IMR-90 (cell line): Measurements from ENCODE around the gene ARMC6. TPM values are rescaled to one million over a fixed set of nuclear protein-coding genes. Genes with fewer than 3 reads are reported as not detected.

Source experiments
- ATAC-seq: fragments of 200-7000 bp; cut with Tn5 transposase; 2 replicates; pipeline ENCODE4 v1.9.1; 2020; ENCODE audit warnings: low read depth, mild to moderate bottlenecking, moderate library complexity
- BruUV-seq: library from RNA; stranded (reverse); fragments of 400-500 nt; replicated peaks from 2 replicates; lab custom pipeline; 2021; lab: Mats Ljungman, UMichigan
- CTCF ChIA-PET: fragments of 300-600 bp; formaldehyde crosslinking; extraction: SDS; loops from one replicate; lab custom pipeline; 2021; ENCODE audit warnings: antibody characterized with exemption; lab: Yijun Ruan, JAX
- POLR2A ChIA-PET: fragments of 300-600 bp; sonication (Branson Sonifier 250); formaldehyde crosslinking; loops from one replicate; lab custom pipeline; 2022; ENCODE audit warnings: antibody characterized with exemption; ENCODE audit not compliant: unreplicated experiment; lab: Charles Lee
- DNase-seq: peaks from one replicate; pipeline ENCODE4 v3.0.0; 2013
- H2AFZ ChIP-seq: replicated peaks from 2 replicates; pipeline ENCODE3; 2013; ENCODE audit warnings: low read length, mild to moderate bottlenecking; ENCODE audit not compliant: poor library complexity
- H2AK5ac ChIP-seq: 2 replicates; pipeline ENCODE4 v1.6.1; 2013; ENCODE audit warnings: low read depth, low read length, inconsistent platforms
- H2AK9ac ChIP-seq: replicated peaks from 2 replicates; pipeline ENCODE3; 2013; ENCODE audit warnings: mild to moderate bottlenecking, low read depth, low read length, moderate library complexity; ENCODE audit not compliant: poor library complexity
- H2BK120ac ChIP-seq: 2 replicates; pipeline ENCODE4 v1.6.1; 2013; ENCODE audit warnings: low read depth, low read length, inconsistent platforms
- H2BK15ac ChIP-seq: 3 replicates; pipeline ENCODE4 v1.6.1; 2013; ENCODE audit warnings: low read depth, low read length, inconsistent platforms
- H2BK20ac ChIP-seq: 2 replicates; pipeline ENCODE4 v1.6.1; 2013; ENCODE audit warnings: low read depth, mild to moderate bottlenecking, inconsistent platforms, low read length, moderate library complexity
- H2BK5ac ChIP-seq: 2 replicates; pipeline ENCODE4 v1.6.1; 2013; ENCODE audit warnings: mild to moderate bottlenecking, low read depth, low read length, inconsistent platforms; ENCODE audit not compliant: poor library complexity, severe bottlenecking
- H3K14ac ChIP-seq: replicated peaks from 2 replicates; pipeline ENCODE4 v1.6.1; 2013; ENCODE audit warnings: low read depth, low read length, inconsistent platforms
- H3K18ac ChIP-seq: 2 replicates; pipeline ENCODE4 v1.6.1; 2013; ENCODE audit warnings: low read depth, low read length, control low read depth
- H3K23ac ChIP-seq: 2 replicates; pipeline ENCODE4 v1.6.1; 2013; ENCODE audit warnings: low read depth, low read length, inconsistent platforms
- H3K27ac ChIP-seq: 2 replicates; pipeline ENCODE4 v1.5.1; 2013; ENCODE audit warnings: mild to moderate bottlenecking, control low read depth, low read length; ENCODE audit not compliant: insufficient read depth
- H3K27me3 ChIP-seq: 2 replicates; pipeline ENCODE4 v1.6.1; 2013; ENCODE audit warnings: low read length; ENCODE audit not compliant: control insufficient read depth, insufficient read depth
- H3K36me3 ChIP-seq: 2 replicates; pipeline ENCODE4 v1.6.1; 2013; ENCODE audit warnings: low read length, mixed read lengths; ENCODE audit not compliant: control insufficient read depth, insufficient read depth
- H3K4ac ChIP-seq: 2 replicates; pipeline ENCODE4 v1.6.1; 2013; ENCODE audit warnings: low read depth, low read length, inconsistent platforms
- H3K4me1 ChIP-seq: 2 replicates; pipeline ENCODE4 v1.6.1; 2013; ENCODE audit warnings: low read length, mixed read lengths; ENCODE audit not compliant: control insufficient read depth, insufficient read depth
- H3K4me2 ChIP-seq: 2 replicates; pipeline ENCODE4 v1.6.1; 2013; ENCODE audit warnings: low read depth, mild to moderate bottlenecking, control low read depth, low read length, moderate library complexity
- H3K4me3 ChIP-seq: 2 replicates; pipeline ENCODE4 v1.5.1; 2013; ENCODE audit warnings: low read depth, mild to moderate bottlenecking, control low read depth, low read length, moderate library complexity; ENCODE audit not compliant: insufficient read depth
- H3K56ac ChIP-seq: 2 replicates; pipeline ENCODE4 v1.6.1; 2013; ENCODE audit warnings: low read length, inconsistent platforms; ENCODE audit not compliant: insufficient read depth; ENCODE audit errors: extremely low read depth
- H3K79me1 ChIP-seq, 2 experiments: 2 replicates each; pipeline ENCODE4 v1.6.1; 2013; ENCODE audit warnings: low read length in 2 of 2, inconsistent platforms in 1 of 2, low read depth in 1 of 2
- H3K9ac ChIP-seq: 2 replicates; pipeline ENCODE4 v1.6.1; 2013; ENCODE audit warnings: low read depth, low read length, control low read depth
- H3K9me1 ChIP-seq: 2 replicates; pipeline ENCODE4 v1.6.1; 2013; ENCODE audit warnings: low read length, inconsistent platforms; ENCODE audit not compliant: insufficient read depth
- H3K9me3 ChIP-seq: 2 replicates; pipeline ENCODE4 v1.6.1; 2013; ENCODE audit warnings: low read length; ENCODE audit not compliant: control insufficient read depth, insufficient read depth
- H4K20me1 ChIP-seq: 2 replicates; pipeline ENCODE4 v1.6.1; 2013; ENCODE audit warnings: low read length, inconsistent platforms; ENCODE audit not compliant: insufficient read depth
- H4K5ac ChIP-seq: 2 replicates; pipeline ENCODE4 v1.6.1; 2013; ENCODE audit warnings: mild to moderate bottlenecking, low read depth, low read length, control low read depth
- H4K8ac ChIP-seq, 2 experiments: 2 replicates each; pipeline ENCODE4 v1.6.1; 2013; ENCODE audit warnings: low read depth in 2 of 2, low read length in 2 of 2, control low read depth in 1 of 2, inconsistent platforms in 1 of 2
- H4K91ac ChIP-seq: 2 replicates; pipeline ENCODE4 v1.6.1; 2013; ENCODE audit warnings: low read depth, low read length, inconsistent platforms; ENCODE audit not compliant: insufficient read depth
- BHLHE40 ChIP-seq: fragments of 150-350 bp; IDR thresholded peaks from 2 replicates; pipeline ENCODE4 v1.6.1; 2016; ENCODE audit warnings: mild to moderate bottlenecking, low read depth, low read length
- CEBPB ChIP-seq: IDR thresholded peaks from 2 replicates; pipeline ENCODE4 v1.6.1; 2012; ENCODE audit warnings: low read depth, low read length, improper control_type of control experiment
- CHD1 ChIP-seq: IDR thresholded peaks from 2 replicates; pipeline ENCODE4 v1.6.1; 2012; ENCODE audit warnings: low read depth, low read length, improper control_type of control experiment
- FOS ChIP-seq: fragments of 150-350 bp; IDR thresholded peaks from 2 replicates; pipeline ENCODE4 v1.6.1; 2016; ENCODE audit warnings: low read depth, low read length
- MAFK ChIP-seq: IDR thresholded peaks from 2 replicates; pipeline ENCODE4 v1.6.1; 2012; ENCODE audit warnings: low read depth, low read length, improper control_type of control experiment
- MXI1 ChIP-seq: IDR thresholded peaks from 2 replicates; pipeline ENCODE4 v1.6.1; 2012; ENCODE audit warnings: low read depth, mild to moderate bottlenecking, low read length, moderate library complexity, borderline replicate concordance
- NFE2L2 ChIP-seq: fragments of 150-350 bp; IDR thresholded peaks from 2 replicates; pipeline ENCODE4 v1.6.1; 2016; ENCODE audit warnings: low read depth, mild to moderate bottlenecking, low read length
- POLR2A ChIP-seq: IDR thresholded peaks from 2 replicates; pipeline ENCODE4 v1.6.1; 2012; ENCODE audit warnings: mild to moderate bottlenecking, low read depth, low read length
- RAD21 ChIP-seq: IDR thresholded peaks from 2 replicates; pipeline ENCODE4 v1.6.1; 2012; ENCODE audit warnings: low read length, improper control_type of control experiment
- SMC3 ChIP-seq: fragments of 150-350 bp; IDR thresholded peaks from 2 replicates; pipeline ENCODE4 v1.6.1; 2016; ENCODE audit warnings: low read depth, mild to moderate bottlenecking, antibody characterized with exemption, low read length, moderate library complexity
- WGBS, 2 experiments: methylation state at CpG; one replicate each; pipeline versions ENCODE4 v1.1.5 to v1.1.7; 2013; ENCODE audit warnings: missing lambda C conversion rate in 2 of 2; ENCODE audit not compliant: insufficient read length in 1 of 2; ENCODE audit errors: extremely low coverage in 2 of 2; 5-methylcytosine and 5-hydroxymethylcytosine counted together
- dilution Hi-C: fragments of 300-500 bp; cut with HindIII; formaldehyde crosslinking; loops from one replicate; pipeline ENCODE4 v1.14.3; 2018; ENCODE audit warnings: low sequenced_read_pairs; ENCODE audit not compliant: unreplicated experiment
- in situ Hi-C: fragments of 300-500 bp; cut with MboI; formaldehyde crosslinking; loops from 3 replicates; pipeline ENCODE4 v1.14.3; 2019; ENCODE audit warnings: low sequenced_read_pairs, inconsistent platforms, mixed read lengths
- intact Hi-C: fragments of 100-400 bp; cut with micrococcal nuclease; formaldehyde crosslinking; loops from 2 replicates; pipeline ENCODE4 v1.10.0; 2022
- polyA plus RNA-seq, 3 experiments: library from polyadenylated mRNA; depleted of rRNA; stranded (reverse); fragments of >200 nt; gene quantifications; 2 replicates each; pipeline ENCODE4 v1.2.3, GENCODE V29; 2012; ENCODE audit warnings: low replicate concordance in 1 of 3
- total RNA-seq: library from RNA; depleted of rRNA; stranded (reverse); fragments of >200 nt; gene quantifications from 2 replicates; pipeline ENCODE4 v1.2.3, GENCODE V29; 2012
- TF ChIP-seq, protein P1 (sequence below): conservative IDR thresholded peaks from 2 replicates; pipeline ENCODE4 v1.5.1; 2012; ENCODE audit warnings: mild to moderate bottlenecking, low read depth, low read length, improper control_type of control experiment

Gene ARMC6
- total and polyA plus RNA-seq, 2 of the 4 experiments (the other 2 are of a cell fraction): 41.5 to 52.7 TPM

DNA sequence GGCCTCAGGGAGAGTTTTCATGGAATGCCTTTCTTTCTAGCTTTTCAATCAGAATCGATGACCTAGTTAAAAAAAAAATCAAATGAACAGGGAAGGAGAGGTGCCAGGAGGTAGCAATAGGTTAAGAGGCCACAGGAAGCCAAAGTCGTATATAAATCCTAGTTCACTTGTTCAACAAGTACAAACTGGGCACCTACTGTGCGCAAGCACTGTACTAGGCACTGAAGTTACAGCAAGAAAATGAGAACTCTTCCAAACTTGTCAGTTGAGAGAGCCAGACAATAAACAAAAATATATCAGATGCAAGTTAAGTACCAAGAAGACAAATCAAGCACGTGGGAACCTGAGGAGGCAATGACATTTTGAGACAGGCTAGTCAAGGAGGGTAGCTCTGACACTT lies 6.2 kb upstream of the ARMC6 start:
- Histone ChIP-seq H3K18ac (no peak overlapping the region), H4K20me1 (peaks cover 42% of the 10 kb centered on the region), H3K9me1 (no peaks in the 10 kb centered on the region), H3K14ac (no peak overlapping the region), H3K4me1 (peaks cover 2% of the 10 kb centered on the region; the same call in 1 of the 2 replicates), H3K4me3 (no peak overlapping the region), H2AFZ (no peak overlapping the region), H2AK5ac (no peak overlapping the region), H3K27me3 (no peaks in the 10 kb centered on the region), H2BK20ac (no peak overlapping the region), H4K5ac (no peak overlapping the region), H2AK9ac (no peak overlapping the region), H4K8ac (no peak overlapping the region), H3K9ac (no peak overlapping the region), H4K91ac (no peak overlapping the region), H3K79me1 (peaks cover 48 to 79% of the 10 kb centered on the region in 2 experiments), H2BK15ac (no peak overlapping the region), H3K23ac (no peak overlapping the region), H3K56ac (no peak overlapping the region), H3K9me3 (no peaks in the 10 kb centered on the region), H2BK5ac (no peak overlapping the region), H3K36me3 (peaks cover 57% of the 10 kb centered on the region), H3K4ac (no peak overlapping the region), H2BK120ac (no peak overlapping the region), H3K4me2 (no peak overlapping the region), H3K27ac (no peak overlapping the region)
- DNase-seq (no peak), ATAC-seq (no peak)
- no TSS peak for BruUV-seq
- dilution Hi-C loops: no loop called here
- WGBS, 2 experiments: 80% methylated on average over 1 of the region's 4 CpGs; no CpG with 5 or more reads in 1 of the 2 experiments
- ChIA-PET POLR2A (no interaction called here), CTCF (no interaction called here)
- TF ChIP-seq, protein P1, sequence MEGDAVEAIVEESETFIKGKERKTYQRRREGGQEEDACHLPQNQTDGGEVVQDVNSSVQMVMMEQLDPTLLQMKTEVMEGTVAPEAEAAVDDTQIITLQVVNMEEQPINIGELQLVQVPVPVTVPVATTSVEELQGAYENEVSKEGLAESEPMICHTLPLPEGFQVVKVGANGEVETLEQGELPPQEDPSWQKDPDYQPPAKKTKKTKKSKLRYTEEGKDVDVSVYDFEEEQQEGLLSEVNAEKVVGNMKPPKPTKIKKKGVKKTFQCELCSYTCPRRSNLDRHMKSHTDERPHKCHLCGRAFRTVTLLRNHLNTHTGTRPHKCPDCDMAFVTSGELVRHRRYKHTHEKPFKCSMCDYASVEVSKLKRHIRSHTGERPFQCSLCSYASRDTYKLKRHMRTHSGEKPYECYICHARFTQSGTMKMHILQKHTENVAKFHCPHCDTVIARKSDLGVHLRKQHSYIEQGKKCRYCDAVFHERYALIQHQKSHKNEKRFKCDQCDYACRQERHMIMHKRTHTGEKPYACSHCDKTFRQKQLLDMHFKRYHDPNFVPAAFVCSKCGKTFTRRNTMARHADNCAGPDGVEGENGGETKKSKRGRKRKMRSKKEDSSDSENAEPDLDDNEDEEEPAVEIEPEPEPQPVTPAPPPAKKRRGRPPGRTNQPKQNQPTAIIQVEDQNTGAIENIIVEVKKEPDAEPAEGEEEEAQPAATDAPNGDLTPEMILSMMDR: no peak
- TF ChIP-seq SMC3: no peak
- no peak for TF ChIP-seq CEBPB
- TF ChIP-seq RAD21: no peak
- TF ChIP-seq MXI1: no peak
- TF ChIP-seq CHD1: no peak
- no peak for TF ChIP-seq MAFK
- no peak for TF ChIP-seq POLR2A
- TF ChIP-seq FOS: no peak
- no peak for TF ChIP-seq BHLHE40
- no peak for TF ChIP-seq NFE2L2
- in situ Hi-C loops: no loop called here
- intact Hi-C loops: no loop called here
